ENCODE measurements around the gene STOM.

STOM gene

DNA sequence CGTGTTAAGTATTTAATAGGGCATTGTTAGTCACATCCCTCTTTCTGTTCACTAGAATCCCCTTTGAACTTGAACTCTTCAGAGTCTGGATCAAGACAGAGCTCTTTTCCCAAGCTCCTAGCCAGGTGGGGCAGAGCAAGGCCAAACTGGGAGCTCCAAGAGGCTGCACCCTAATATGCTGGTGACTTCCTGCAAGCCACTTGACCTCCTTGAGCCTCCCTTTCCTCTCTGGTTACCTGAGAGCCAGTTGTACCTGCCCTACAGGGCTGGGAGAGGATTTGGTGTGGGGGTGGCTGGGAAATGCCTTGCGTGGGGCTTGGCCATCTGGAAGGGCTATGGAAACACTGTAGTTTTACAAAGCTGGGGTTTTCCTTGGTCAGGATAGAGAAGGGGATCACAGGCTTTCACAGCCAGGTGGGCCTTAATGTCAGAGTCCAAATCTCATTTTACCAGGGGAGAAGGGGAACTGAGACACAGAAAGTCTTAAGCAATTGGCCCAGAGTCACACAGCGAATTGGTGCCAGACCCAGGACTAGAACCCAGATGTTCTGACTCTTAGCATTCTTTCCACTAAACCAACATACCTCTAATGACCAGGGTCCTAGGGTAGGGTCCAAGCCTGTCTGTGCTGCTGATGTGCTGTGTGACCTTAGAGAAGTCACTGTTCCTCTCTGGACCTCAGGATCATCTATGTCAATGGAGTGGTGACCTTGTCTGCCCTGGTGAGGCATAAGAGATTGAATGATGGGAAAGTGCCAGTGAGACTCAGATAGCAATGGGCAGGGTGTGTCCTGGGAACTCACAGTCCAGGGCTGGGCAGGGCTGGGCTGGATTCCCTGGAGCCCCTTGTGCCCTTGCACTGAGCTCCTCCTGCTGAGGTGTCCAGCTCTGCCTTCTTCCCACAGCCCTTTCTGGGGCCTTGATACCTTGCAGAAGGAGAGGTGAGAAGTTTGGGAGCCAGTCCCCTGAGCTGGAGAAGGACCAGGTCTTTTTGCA, 66.3 kb downstream of the STOM start:
- TF ChIP-seq TAF1 (IDR thresholded peaks at IDR 0.05; ENCODE audit: borderline replicate concordance, insufficient read depth, low read length) (no peak), SIN3A (IDR thresholded peaks at IDR 0.05; ENCODE audit: borderline replicate concordance, insufficient read depth, low read length) (no peak), FOXP2 (optimal IDR thresholded peaks at IDR 0.05; ENCODE audit: borderline replicate concordance, extremely low read depth, extremely low read length, insufficient read depth) (no peak), POLR2AphosphoS5 (IDR thresholded peaks at IDR 0.05; ENCODE audit: low read depth, low read length) (no peak)
- TF ChIP-seq, protein P1, sequence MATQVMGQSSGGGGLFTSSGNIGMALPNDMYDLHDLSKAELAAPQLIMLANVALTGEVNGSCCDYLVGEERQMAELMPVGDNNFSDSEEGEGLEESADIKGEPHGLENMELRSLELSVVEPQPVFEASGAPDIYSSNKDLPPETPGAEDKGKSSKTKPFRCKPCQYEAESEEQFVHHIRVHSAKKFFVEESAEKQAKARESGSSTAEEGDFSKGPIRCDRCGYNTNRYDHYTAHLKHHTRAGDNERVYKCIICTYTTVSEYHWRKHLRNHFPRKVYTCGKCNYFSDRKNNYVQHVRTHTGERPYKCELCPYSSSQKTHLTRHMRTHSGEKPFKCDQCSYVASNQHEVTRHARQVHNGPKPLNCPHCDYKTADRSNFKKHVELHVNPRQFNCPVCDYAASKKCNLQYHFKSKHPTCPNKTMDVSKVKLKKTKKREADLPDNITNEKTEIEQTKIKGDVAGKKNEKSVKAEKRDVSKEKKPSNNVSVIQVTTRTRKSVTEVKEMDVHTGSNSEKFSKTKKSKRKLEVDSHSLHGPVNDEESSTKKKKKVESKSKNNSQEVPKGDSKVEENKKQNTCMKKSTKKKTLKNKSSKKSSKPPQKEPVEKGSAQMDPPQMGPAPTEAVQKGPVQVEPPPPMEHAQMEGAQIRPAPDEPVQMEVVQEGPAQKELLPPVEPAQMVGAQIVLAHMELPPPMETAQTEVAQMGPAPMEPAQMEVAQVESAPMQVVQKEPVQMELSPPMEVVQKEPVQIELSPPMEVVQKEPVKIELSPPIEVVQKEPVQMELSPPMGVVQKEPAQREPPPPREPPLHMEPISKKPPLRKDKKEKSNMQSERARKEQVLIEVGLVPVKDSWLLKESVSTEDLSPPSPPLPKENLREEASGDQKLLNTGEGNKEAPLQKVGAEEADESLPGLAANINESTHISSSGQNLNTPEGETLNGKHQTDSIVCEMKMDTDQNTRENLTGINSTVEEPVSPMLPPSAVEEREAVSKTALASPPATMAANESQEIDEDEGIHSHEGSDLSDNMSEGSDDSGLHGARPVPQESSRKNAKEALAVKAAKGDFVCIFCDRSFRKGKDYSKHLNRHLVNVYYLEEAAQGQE (IDR thresholded peaks at IDR 0.05; ENCODE audit: insufficient read depth in 1 of 2, low read depth in 2 of 2, low read length in 2 of 2): no peak

DNA sequence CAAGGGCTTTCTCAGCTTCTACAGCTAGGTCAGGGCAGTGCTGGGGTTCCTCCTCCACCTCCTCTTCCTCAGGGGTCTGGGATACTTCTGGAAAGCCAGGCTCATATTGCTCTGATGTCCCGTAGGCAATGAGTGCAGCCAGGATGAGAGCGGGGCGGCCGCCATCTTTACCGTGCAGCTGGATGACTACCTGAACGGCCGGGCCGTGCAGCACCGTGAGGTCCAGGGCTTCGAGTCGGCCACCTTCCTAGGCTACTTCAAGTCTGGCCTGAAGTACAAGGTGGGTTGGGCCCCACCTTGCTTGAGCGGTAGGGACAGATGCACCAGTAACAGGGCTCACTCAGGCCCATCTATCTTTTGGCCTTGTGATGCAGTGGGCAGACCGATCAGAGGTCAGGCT, 67.3 kb downstream of the STOM start:
- TF ChIP-seq POLR2AphosphoS5 (IDR thresholded peaks at IDR 0.05; ENCODE audit: low read depth, low read length): no peak
- TF ChIP-seq FOXP2 (optimal IDR thresholded peaks at IDR 0.05; ENCODE audit: borderline replicate concordance, extremely low read depth, extremely low read length, insufficient read depth): no peak
- TF ChIP-seq TAF1 (IDR thresholded peaks at IDR 0.05; ENCODE audit: borderline replicate concordance, insufficient read depth, low read length): no peak
- TF ChIP-seq, protein P1 (IDR thresholded peaks at IDR 0.05; ENCODE audit: insufficient read depth in 1 of 2, low read depth in 2 of 2, low read length in 2 of 2): no peak
- TF ChIP-seq SIN3A (IDR thresholded peaks at IDR 0.05; ENCODE audit: borderline replicate concordance, insufficient read depth, low read length): no peak

DNA sequence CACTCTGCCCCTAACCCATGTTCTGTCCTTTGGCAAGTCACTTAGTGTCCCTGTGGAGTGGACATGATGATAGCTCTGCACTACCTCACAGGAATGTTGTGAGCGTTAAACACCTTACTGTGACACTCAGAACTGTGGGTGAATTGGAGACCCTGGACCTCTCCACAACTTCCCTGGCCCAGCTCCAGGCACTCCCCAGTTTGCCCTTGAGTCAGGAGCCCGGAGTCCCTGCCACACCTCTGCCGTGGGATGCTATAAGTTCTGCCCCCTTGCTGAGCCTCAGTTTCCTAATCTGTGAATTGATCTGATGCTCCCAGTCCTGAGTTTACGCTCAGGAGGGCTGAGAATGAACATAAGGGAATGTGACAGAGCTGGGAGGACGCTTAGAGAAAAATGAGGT, 67.7 kb downstream of the STOM start:
- TF ChIP-seq TAF1 (IDR thresholded peaks at IDR 0.05; ENCODE audit: borderline replicate concordance, insufficient read depth, low read length) (no peak), POLR2AphosphoS5 (IDR thresholded peaks at IDR 0.05; ENCODE audit: low read depth, low read length) (no peak), SIN3A (IDR thresholded peaks at IDR 0.05; ENCODE audit: borderline replicate concordance, insufficient read depth, low read length) (no peak), FOXP2 (optimal IDR thresholded peaks at IDR 0.05; ENCODE audit: borderline replicate concordance, extremely low read depth, extremely low read length, insufficient read depth) (no peak)
- TF ChIP-seq, protein P1 (IDR thresholded peaks at IDR 0.05; ENCODE audit: insufficient read depth in 1 of 2, low read depth in 2 of 2, low read length in 2 of 2): no peak

DNA sequence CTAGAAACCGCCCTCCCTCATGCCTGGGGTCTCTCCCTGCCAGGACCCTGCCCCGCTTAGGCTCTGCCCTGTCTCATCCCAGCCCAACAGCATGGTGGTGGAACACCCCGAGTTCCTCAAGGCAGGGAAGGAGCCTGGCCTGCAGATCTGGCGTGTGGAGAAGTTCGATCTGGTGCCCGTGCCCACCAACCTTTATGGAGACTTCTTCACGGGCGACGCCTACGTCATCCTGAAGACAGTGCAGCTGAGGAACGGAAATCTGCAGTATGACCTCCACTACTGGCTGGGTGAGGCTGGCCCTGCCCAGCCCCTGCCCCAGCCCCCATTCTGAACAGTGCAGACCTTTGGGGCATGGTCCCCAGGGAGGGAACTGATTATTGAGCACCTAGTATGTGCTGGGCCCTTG, 68.2 kb downstream of the STOM start:
- no peak for TF ChIP-seq TAF1 (IDR thresholded peaks at IDR 0.05; ENCODE audit: borderline replicate concordance, insufficient read depth, low read length)

DNA sequence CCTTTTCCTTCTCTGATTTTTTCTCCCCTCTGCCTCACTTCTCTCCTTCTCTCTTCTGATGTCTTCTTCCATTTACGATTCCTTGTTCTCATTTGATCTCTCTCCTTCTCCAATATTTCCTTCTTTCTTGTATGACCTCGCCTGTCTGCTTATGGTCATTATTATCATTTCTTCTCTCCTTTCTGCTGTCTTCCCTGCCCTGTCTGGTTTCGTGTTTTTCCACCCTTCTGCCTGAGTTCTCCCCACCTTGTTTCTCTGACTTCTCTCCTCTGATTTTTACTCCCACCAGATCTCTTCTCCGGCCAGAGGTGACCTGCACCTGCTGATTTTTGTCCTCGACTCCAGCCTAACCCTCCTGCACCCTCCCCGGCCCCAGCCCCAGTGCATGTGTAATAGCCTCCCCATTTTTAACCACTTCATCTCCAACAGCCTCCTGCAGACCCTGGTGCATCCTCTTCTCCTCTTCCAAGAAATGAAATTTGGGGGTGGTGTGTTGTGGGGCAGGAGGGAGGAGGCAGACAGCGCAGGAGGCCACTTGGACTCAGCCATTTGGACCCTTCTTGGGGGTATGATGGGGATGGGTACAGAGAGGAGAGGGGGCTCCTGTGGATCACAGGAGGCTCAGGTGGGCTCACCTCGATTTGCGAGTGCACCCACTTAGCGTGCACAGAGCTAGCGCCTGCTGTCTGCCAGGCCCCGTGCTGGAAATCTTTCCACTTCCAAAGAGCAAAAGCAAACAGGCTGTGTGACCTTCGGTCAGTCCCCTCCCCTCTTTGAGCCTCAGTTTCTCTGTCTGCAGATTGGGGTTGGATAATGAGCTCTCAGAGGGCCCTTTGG, 69.5 kb downstream of the STOM start:
- TF ChIP-seq SIN3A (IDR thresholded peaks at IDR 0.05; ENCODE audit: borderline replicate concordance, insufficient read depth, low read length): no peak
- TF ChIP-seq TAF1 (IDR thresholded peaks at IDR 0.05; ENCODE audit: borderline replicate concordance, insufficient read depth, low read length): no peak
- no peak for TF ChIP-seq FOXP2 (optimal IDR thresholded peaks at IDR 0.05; ENCODE audit: borderline replicate concordance, extremely low read depth, extremely low read length, insufficient read depth)
- TF ChIP-seq, protein P1 (IDR thresholded peaks at IDR 0.05; ENCODE audit: insufficient read depth in 1 of 2, low read depth in 2 of 2, low read length in 2 of 2): no peak
- TF ChIP-seq POLR2AphosphoS5 (IDR thresholded peaks at IDR 0.05; ENCODE audit: low read depth, low read length): no peak
